Activated CD4-positive, alpha-beta T cell treated with anti-CD3 and anti-CD28 coated beads for 24 hours (primary cell): ENCODE results near the gene C16orf89.
A peak's percentile ranks its signal among the peaks of the same experiment; 100 is the strongest.
"Not testable (repeated sequence)": the region's sequence is repeated elsewhere in the genome, so short reads cannot be mapped to it uniquely, and the experiment has no call there.

Source experiments
- DNase-seq, 2 donors: peaks; one replicate each; pipeline ENCODE4 v3.0.0-alpha.2; 2020; ENCODE audit warnings: low read depth in 2 of 2

The C16orf89 gene

GRCh38 chr16:5060073-5060641, 5.6 kb downstream of the C16orf89 start:
- DNase-seq: no peak

- no peak for DNase-seq
Observed at GRCh38 chr16:5059386-5060072, 6.2 kb downstream of the C16orf89 start.

GRCh38 chr16:5058476-5058875, 7.3 kb downstream of the C16orf89 start:
- no peak for DNase-seq

GRCh38 chr16:5056352-5056751, 9.4 kb downstream of the C16orf89 start:
- DNase-seq: peak in 1 of 2 donors; percentile 29

- no peak for DNase-seq
Observed at GRCh38 chr16:5054876-5055865, 10.6 kb downstream of the C16orf89 start.

- DNase-seq: no peak
Observed at GRCh38 chr16:5046914-5047313, 18.8 kb downstream of the C16orf89 start.

- no peak for DNase-seq
Observed at GRCh38 chr16:5045499-5046115, 20.1 kb downstream of the C16orf89 start.

GRCh38 chr16:5044581-5044980, 21.2 kb downstream of the C16orf89 start:
- DNase-seq: not testable (repeated sequence)

GRCh38 chr16:5044011-5044540, 21.7 kb downstream of the C16orf89 start:
- DNase-seq: no peak

- no peak for DNase-seq
Observed at GRCh38 chr16:5042574-5043171, 23.1 kb downstream of the C16orf89 start.

GRCh38 chr16:5041600-5042133, 24.1 kb downstream of the C16orf89 start:
- no peak for DNase-seq

GRCh38 chr16:5040451-5040850, 25.3 kb downstream of the C16orf89 start:
- DNase-seq: no peak

- DNase-seq: no peak
Observed at GRCh38 chr16:5036228-5037156, 29.3 kb downstream of the C16orf89 start.

GRCh38 chr16:5035909-5036227, 29.9 kb downstream of the C16orf89 start:
- DNase-seq: no peak

GRCh38 chr16:5034167-5034523, 31.6 kb downstream of the C16orf89 start:
- DNase-seq: no peak

- DNase-seq: peak; percentile 67 to 73
Observed at GRCh38 chr16:5033256-5034166, 32.2 kb downstream of the C16orf89 start, which contains the start of gene NAGPA. Gene NAGPA, minus strand, starts transcription at chr16:5033935. Its CDS starts 21 bp downstream, at chr16:5033914.

GRCh38 chr16:5032748-5033167, 33.0 kb downstream of the C16orf89 start:
- no peak for DNase-seq

GRCh38 chr16:5031601-5032000, 34.2 kb downstream of the C16orf89 start:
- no peak for DNase-seq
